SK-N-SH (cell line): ENCODE measurements around the gene ARID5A. TPM values are rescaled to one million over a fixed set of nuclear protein-coding genes. Genes with fewer than 3 reads are reported as not detected.

Source experiments
- CTCF ChIA-PET: fragments of 300-600, 350-600 bp; formaldehyde crosslinking; extraction: SDS; loops from one replicate; lab custom pipeline; 2021; lab: Yijun Ruan, JAX
- POLR2A ChIA-PET: fragments of 350-600 bp; sonication (Branson Sonifier 250); formaldehyde crosslinking; extraction: SDS; loops from one replicate; lab custom pipeline; 2020; ENCODE audit warnings: antibody characterized with exemption, inconsistent platforms; lab: Yijun Ruan, JAX
- DNase-seq: peaks from one replicate; pipeline ENCODE4 v3.0.0; 2012
- H2AFZ ChIP-seq: fragments of 200-600 bp; sonication (generic); 2 replicates; pipeline ENCODE4 v1.8.1; 2016; ENCODE audit warnings: antibody characterized with exemption, mild to moderate bottlenecking, low read depth
- H3F3A ChIP-seq: fragments of 200-600 bp; sonication (generic); replicated peaks from 2 replicates; pipeline ENCODE3; 2016; ENCODE audit warnings: antibody characterized with exemption, mild to moderate bottlenecking; ENCODE audit not compliant: insufficient read depth
- H3K27ac ChIP-seq, 2 experiments: fragments of 200-500 bp in 1 of 2; fragments of 200-600 bp in 1 of 2; sonication (Bioruptor generic) in 1 of 2; sonication (generic), shearing (Covaris generic) in 1 of 2; 2 replicates each; pipeline versions ENCODE4 v1.5.1 to v1.6.1; 2014 to 2016; ENCODE audit warnings: low read depth in 2 of 2, inconsistent platforms in 1 of 2, low read length in 1 of 2, mild to moderate bottlenecking in 1 of 2, mixed read lengths in 1 of 2
- H3K27me3 ChIP-seq: fragments of 200-600 bp; sonication (generic), shearing (Covaris generic); 2 replicates; pipeline ENCODE4 v1.6.1; 2016; ENCODE audit warnings: mixed run types; ENCODE audit not compliant: insufficient read depth
- H3K36me3 ChIP-seq, 2 experiments: fragments of 200-500 bp in 1 of 2; fragments of 200-600 bp in 1 of 2; sonication (Bioruptor generic) in 1 of 2; sonication (generic) in 1 of 2; replicated peaks in 1 of 2; 2 replicates each; pipeline versions ENCODE3 to v1.5.1; 2014 to 2016; ENCODE audit warnings: low read length in 1 of 2, mild to moderate bottlenecking in 1 of 2; ENCODE audit not compliant: insufficient read depth in 2 of 2, control insufficient read depth in 1 of 2
- H3K4me1 ChIP-seq, 2 experiments: fragments of 200-500 bp in 1 of 2; fragments of 200-600 bp in 1 of 2; sonication (Bioruptor generic) in 1 of 2; sonication (generic), shearing (Covaris generic) in 1 of 2; 2 replicates each; pipeline versions ENCODE4 v1.5.1 to v1.6.1; 2014 to 2016; ENCODE audit warnings: low read depth in 1 of 2, low read length in 1 of 2, mixed run types in 1 of 2; ENCODE audit not compliant: insufficient read depth in 2 of 2, control insufficient read depth in 1 of 2
- H3K4me2 ChIP-seq: fragments of 200-600 bp; sonication (generic), shearing (Covaris generic); 2 replicates; pipeline ENCODE4 v1.6.1; 2017; ENCODE audit warnings: mixed run types
- H3K4me3 ChIP-seq, 2 experiments: fragments of 200-500 bp in 1 of 2; fragments of 200-600 bp in 1 of 2; sonication (Bioruptor generic) in 1 of 2; sonication (generic), shearing (Covaris generic) in 1 of 2; 2 replicates each; pipeline versions ENCODE4 v1.5.1 to v1.8.1; 2014 to 2016; ENCODE audit warnings: low read depth in 2 of 2, inconsistent platforms in 1 of 2, low read length in 1 of 2, mild to moderate bottlenecking in 1 of 2, mixed read lengths in 1 of 2, moderate library complexity in 1 of 2
- H3K79me2 ChIP-seq: fragments of 200-600 bp; sonication (generic); 2 replicates; pipeline ENCODE4 v1.8.1; 2017; ENCODE audit warnings: mild to moderate bottlenecking; ENCODE audit not compliant: insufficient read depth
- H3K9ac ChIP-seq: fragments of 200-600 bp; sonication (generic); 2 replicates; pipeline ENCODE4 v1.6.1; 2017; ENCODE audit warnings: mixed run types
- H3K9me2 ChIP-seq: fragments of 200-600 bp; sonication (generic); 2 replicates; pipeline ENCODE4 v1.6.1; 2017; ENCODE audit warnings: mixed run types
- H3K9me3 ChIP-seq: fragments of 200-600 bp; sonication (generic); 2 replicates; pipeline ENCODE4 v1.6.1; 2017; ENCODE audit warnings: mixed run types, mild to moderate bottlenecking, moderate library complexity
- H4K20me1 ChIP-seq: fragments of 200-600 bp; sonication (generic); 2 replicates; pipeline ENCODE4 v1.6.1; 2017; ENCODE audit warnings: mild to moderate bottlenecking, mixed run types; ENCODE audit not compliant: insufficient read depth
- CHD2 ChIP-seq: fragments of 150-350 bp; IDR thresholded peaks from 2 replicates; pipeline ENCODE4 v1.6.1; 2018; ENCODE audit warnings: low read length; ENCODE audit not compliant: partially characterized antibody
- CTCF ChIP-seq: fragments of 200-600 bp; sonication (generic); IDR thresholded peaks from 2 replicates; pipeline ENCODE4 v1.6.1; 2017; ENCODE audit warnings: antibody characterized with exemption, mild to moderate bottlenecking, moderate library complexity
- EP300 ChIP-seq, 2 experiments: IDR thresholded peaks; 2 replicates each; pipeline versions ENCODE4 v1.4.0 to v1.6.1; 2012; ENCODE audit warnings: borderline replicate concordance in 1 of 2, low read depth in 1 of 2, low read length in 1 of 2
- EZH2phosphoT487 ChIP-seq: fragments of 200-600 bp; sonication (generic); IDR thresholded peaks from 2 replicates; pipeline ENCODE4 v1.6.1; 2017; ENCODE audit warnings: low read depth, mixed run types, mild to moderate bottlenecking, antibody characterized with exemption, moderate library complexity, borderline replicate concordance
- FOSL2 ChIP-seq: IDR thresholded peaks from 2 replicates; pipeline ENCODE4 v1.4.0; 2012; ENCODE audit warnings: low read depth, mild to moderate bottlenecking, moderate library complexity, borderline replicate concordance
- GATA2 ChIP-seq: sonication (generic); formaldehyde crosslinking; IDR thresholded peaks from 2 replicates; pipeline ENCODE4 v1.5.0; 2020; ENCODE audit warnings: mild to moderate bottlenecking, missing genetic modification reagents
- MXI1 ChIP-seq: IDR thresholded peaks from 2 replicates; pipeline ENCODE4 v1.6.1; 2012; ENCODE audit warnings: mild to moderate bottlenecking, low read depth, low read length, improper control_type of control experiment
- NRF1 ChIP-seq: IDR thresholded peaks from 2 replicates; pipeline ENCODE4 v1.6.1; 2012; ENCODE audit warnings: low read depth, mild to moderate bottlenecking, low read length
- PBX3 ChIP-seq: IDR thresholded peaks from 2 replicates; pipeline ENCODE4; 2012
- POLR2AphosphoS5 ChIP-seq: IDR thresholded peaks from 2 replicates; pipeline ENCODE4 v1.6.1; 2012; ENCODE audit warnings: low read depth, low read length
- RCOR1 ChIP-seq: fragments of 150-350 bp; IDR thresholded peaks from 2 replicates; pipeline ENCODE4 v1.6.1; 2017; ENCODE audit warnings: antibody characterized with exemption, low read length
- RFX5 ChIP-seq: IDR thresholded peaks from 2 replicates; pipeline ENCODE4 v1.6.1; 2012; ENCODE audit warnings: mild to moderate bottlenecking, improper control_type of control experiment, low read length
- RXRA ChIP-seq: IDR thresholded peaks from 2 replicates; pipeline ENCODE4 v1.4.0; 2012; ENCODE audit warnings: low read depth, mild to moderate bottlenecking, borderline replicate concordance
- SIN3A ChIP-seq: IDR thresholded peaks from 2 replicates; pipeline ENCODE4 v1.6.1; 2012; ENCODE audit warnings: low read depth, mild to moderate bottlenecking, low read length, moderate library complexity, borderline replicate concordance
- SMC3 ChIP-seq: IDR thresholded peaks from 2 replicates; pipeline ENCODE4 v1.6.1; 2012; ENCODE audit warnings: low read depth, low read length, improper control_type of control experiment
- TAF1 ChIP-seq: IDR thresholded peaks from 2 replicates; pipeline ENCODE4 v1.6.1; 2012; ENCODE audit warnings: low read depth, mild to moderate bottlenecking, low read length, moderate library complexity, borderline replicate concordance
- WGBS: methylation state at CpG from one replicate; pipeline ENCODE4 v1.1.6; 2017; ENCODE audit warnings: low lambda C conversion rate; 5-methylcytosine and 5-hydroxymethylcytosine counted together
- polyA plus RNA-seq, 3 experiments: library from polyadenylated mRNA; depleted of rRNA; stranded (reverse); fragments of >200 nt; gene quantifications; 2 replicates each; pipeline ENCODE4 v1.2.3, GENCODE V29; 2012

The ARID5A gene
- polyA plus RNA-seq, 1 of the 3 experiments (the other 2 are of a cell fraction) = 3.3 TPM

- no peak for TF ChIP-seq CTCF
- no peak for TF ChIP-seq FOSL2
- no peak for TF ChIP-seq RFX5
- no peak for TF ChIP-seq MXI1
- no peak for TF ChIP-seq SMC3
- TF ChIP-seq RXRA = no peak
- TF ChIP-seq POLR2AphosphoS5 = no peak
Measured at GRCh38 chr2:96534141-96534540, 2.4 kb upstream of the ARID5A start (continued).

- Histone ChIP-seq H3K4me1 (peaks cover 34 to 49% of the 10 kb centered on the region in 2 experiments), H3K79me2 (0 out of 2 replicates have a peak, but pooled peaks cover 3% of the 10 kb centered on the region), H3K4me2 (no peak overlapping the region), H2AFZ (no peak overlapping the region), H3K9me2 (no peaks in the 10 kb centered on the region), H3K9me3 (no peaks in the 10 kb centered on the region), H3K27ac (no peak overlapping the region; a peak in 1 of 4 replicates), H4K20me1 (peaks cover 22% of the 10 kb centered on the region; the same call in 1 of the 2 replicates), H3K4me3 (no peak overlapping the region), H3K36me3 (no peaks in the 10 kb centered on the region), H3K27me3 (no peaks in the 10 kb centered on the region), H3F3A (peaks cover 7% of the 10 kb centered on the region), H3K9ac (no peak overlapping the region)
- CTCF ChIA-PET = interaction anchor here (1.3 to 6.2 kb wide), 4 partner anchors 13 to 127 kb away, joined by 3 to 47 read pairs (median 16); no protein-coding TSS in a partner anchor
- DNase-seq = peak; percentile 59
- POLR2A ChIA-PET = no interaction called here
- TF ChIP-seq CHD2 = peak; percentile 66
- TF ChIP-seq GATA2 (CRISPR knock-in tag) = peak; percentile 88
- no peak for TF ChIP-seq NRF1
- TF ChIP-seq POLR2AphosphoS5 = no peak
- TF ChIP-seq RCOR1 = peak; percentile 94
- TF ChIP-seq EP300 (IDR thresholded peaks at IDR 0.05; ENCODE audit: borderline replicate concordance in 1 of 2, low read depth in 1 of 2, low read length in 1 of 2) = peak in 1 of 2 experiments; percentile 85; a peak in 2 of 4 replicates
- WGBS = 33% methylated on average over 5 of the region's 5 CpGs
Measured at GRCh38 chr2:96534701-96535181, 1.8 kb upstream of the ARID5A start.

GRCh38 chr2:96535331-96535730, 1.2 kb upstream of the ARID5A start:
- no peak overlapping the region for H2AFZ ChIP-seq
- H3K36me3 ChIP-seq = no peaks in the 10 kb centered on the region
- no peaks in the 10 kb centered on the region for H3K27me3 ChIP-seq
- no peak overlapping the region for H3K4me3 ChIP-seq
- peaks cover 34 to 49% of the 10 kb centered on the region in 2 experiments for H3K4me1 ChIP-seq
- no peaks in the 10 kb centered on the region for H3K9me3 ChIP-seq
- no peaks in the 10 kb centered on the region for H3K9me2 ChIP-seq
- CTCF ChIA-PET = interaction anchor here (1.3 to 6.2 kb wide), 3 partner anchors 19 to 128 kb away, joined by 7 to 47 read pairs (median 25); no protein-coding TSS in a partner anchor
- H3K27ac ChIP-seq = no peak overlapping the region
- POLR2A ChIA-PET = interaction anchor here (0.5 to 0.8 kb wide), 2 partner anchors 19 to 201 kb away, joined by 4 to 5 read pairs; no protein-coding TSS in a partner anchor
- TF ChIP-seq SIN3A (no peak), TAF1 (no peak), EZH2phosphoT487 (no peak), RFX5 (no peak), PBX3 (no peak), POLR2AphosphoS5 (no peak)
- WGBS = 91% methylated on average over 4 of the region's 4 CpGs
- no peak overlapping the region for H3K9ac ChIP-seq
- no peak overlapping the region for H3K4me2 ChIP-seq
- DNase-seq = no peak
- 0 out of 2 replicates have a peak, but pooled peaks cover 3% of the 10 kb centered on the region for H3K79me2 ChIP-seq
- peaks cover 22% of the 10 kb centered on the region; the same call in 1 of the 2 replicates for H4K20me1 ChIP-seq
- peaks cover 7% of the 10 kb centered on the region for H3F3A ChIP-seq
